KMS-11 (cell line): Measurements from ENCODE around the gene SPON1.

Experiments used
- H2AFZ ChIP-seq: fragments of 200-600 bp; sonication (generic); 2 replicates; pipeline ENCODE4 v1.6.1; 2016; ENCODE audit warnings: antibody characterized with exemption, mixed run types, low read depth
- H3K27ac ChIP-seq: fragments of 200-600 bp; sonication (generic); 2 replicates; pipeline ENCODE4 v1.6.1; 2016; ENCODE audit warnings: mild to moderate bottlenecking, mixed run types
- H3K27me3 ChIP-seq: fragments of 200-600 bp; sonication (generic); 2 replicates; pipeline ENCODE4 v1.6.1; 2017; ENCODE audit warnings: mild to moderate bottlenecking, low read depth, mixed run types, moderate library complexity; ENCODE audit not compliant: insufficient read depth
- H3K36me3 ChIP-seq: fragments of 200-600 bp; sonication (generic); 2 replicates; pipeline ENCODE4 v1.6.1; 2017; ENCODE audit warnings: mild to moderate bottlenecking, mixed run types; ENCODE audit not compliant: insufficient read depth
- H3K4me1 ChIP-seq: fragments of 200-600 bp; sonication (generic); 2 replicates; pipeline ENCODE4 v1.6.1; 2016; ENCODE audit warnings: mild to moderate bottlenecking, low read depth, mixed run types; ENCODE audit not compliant: poor library complexity, severe bottlenecking
- H3K4me2 ChIP-seq: fragments of 200-600 bp; sonication (generic); 2 replicates; pipeline ENCODE4 v1.7.0; 2016; ENCODE audit warnings: mild to moderate bottlenecking, mixed run types
- H3K4me3 ChIP-seq: fragments of 200-600 bp; sonication (generic); IDR thresholded peaks from 2 replicates; pipeline ENCODE4 v1.6.1; 2017; ENCODE audit warnings: low read depth, low read length, mixed read lengths; ENCODE audit not compliant: insufficient read depth
- H3K79me2 ChIP-seq: fragments of 200-600 bp; sonication (generic); 2 replicates; pipeline ENCODE4 v1.6.1; 2016; ENCODE audit warnings: low read depth, mixed run types; ENCODE audit not compliant: insufficient read depth
- H3K9ac ChIP-seq: fragments of 200-600 bp; sonication (generic); 2 replicates; pipeline ENCODE4 v1.6.1; 2016; ENCODE audit warnings: mild to moderate bottlenecking, mixed run types
- H4K20me1 ChIP-seq: fragments of 200-600 bp; sonication (generic); 2 replicates; pipeline ENCODE4 v1.6.1; 2016; ENCODE audit warnings: mild to moderate bottlenecking, mixed run types; ENCODE audit not compliant: insufficient read depth
- TF ChIP-seq, protein P1 (sequence below): fragments of 200-600 bp; sonication (generic); conservative IDR thresholded peaks from 2 replicates; pipeline ENCODE4 v1.6.1; 2017; ENCODE audit warnings: low read depth, mild to moderate bottlenecking, antibody characterized with exemption, low read length, moderate library complexity, mixed read lengths

SPON1 gene

GRCh38 chr11:14070896-14071295 is 108.4 kb downstream of the SPON1 start:
- no peaks in the 10 kb centered on the region for H3K4me1 ChIP-seq
- no peak overlapping the region for H3K4me2 ChIP-seq
- TF ChIP-seq, protein P1, sequence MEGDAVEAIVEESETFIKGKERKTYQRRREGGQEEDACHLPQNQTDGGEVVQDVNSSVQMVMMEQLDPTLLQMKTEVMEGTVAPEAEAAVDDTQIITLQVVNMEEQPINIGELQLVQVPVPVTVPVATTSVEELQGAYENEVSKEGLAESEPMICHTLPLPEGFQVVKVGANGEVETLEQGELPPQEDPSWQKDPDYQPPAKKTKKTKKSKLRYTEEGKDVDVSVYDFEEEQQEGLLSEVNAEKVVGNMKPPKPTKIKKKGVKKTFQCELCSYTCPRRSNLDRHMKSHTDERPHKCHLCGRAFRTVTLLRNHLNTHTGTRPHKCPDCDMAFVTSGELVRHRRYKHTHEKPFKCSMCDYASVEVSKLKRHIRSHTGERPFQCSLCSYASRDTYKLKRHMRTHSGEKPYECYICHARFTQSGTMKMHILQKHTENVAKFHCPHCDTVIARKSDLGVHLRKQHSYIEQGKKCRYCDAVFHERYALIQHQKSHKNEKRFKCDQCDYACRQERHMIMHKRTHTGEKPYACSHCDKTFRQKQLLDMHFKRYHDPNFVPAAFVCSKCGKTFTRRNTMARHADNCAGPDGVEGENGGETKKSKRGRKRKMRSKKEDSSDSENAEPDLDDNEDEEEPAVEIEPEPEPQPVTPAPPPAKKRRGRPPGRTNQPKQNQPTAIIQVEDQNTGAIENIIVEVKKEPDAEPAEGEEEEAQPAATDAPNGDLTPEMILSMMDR, result no peak

GRCh38 chr11:14073849-14074476 is 111.4 kb downstream of the SPON1 start:
- H2AFZ ChIP-seq, result no peak overlapping the region

More at GRCh38 chr11:14070896-14071295, 108.4 kb downstream of the SPON1 start:
- H3K4me3 ChIP-seq, result no peak overlapping the region
- no peak overlapping the region for H3K9ac ChIP-seq
- H2AFZ ChIP-seq, result no peak overlapping the region
- no peaks in the 10 kb centered on the region for H3K36me3 ChIP-seq
- H3K79me2 ChIP-seq, result no peaks in the 10 kb centered on the region
- H3K27me3 ChIP-seq, result no peaks in the 10 kb centered on the region
- H3K27ac ChIP-seq, result no peak overlapping the region
- H4K20me1 ChIP-seq, result no peaks in the 10 kb centered on the region

GRCh38 chr11:14075118-14076078 is 112.9 kb downstream of the SPON1 start:
- Histone ChIP-seq H3K4me1 (no peaks in the 10 kb centered on the region), H3K9ac (no peak overlapping the region), H2AFZ (no peak overlapping the region), H3K4me3 (no peak overlapping the region), H3K36me3 (no peaks in the 10 kb centered on the region), H3K27ac (no peak overlapping the region), H4K20me1 (no peaks in the 10 kb centered on the region), H3K79me2 (no peaks in the 10 kb centered on the region), H3K4me2 (no peak overlapping the region), H3K27me3 (no peaks in the 10 kb centered on the region)
- TF ChIP-seq, protein P1, result no peak

More at GRCh38 chr11:14073849-14074476, 111.4 kb downstream of the SPON1 start:
- Histone ChIP-seq H3K27ac (no peak overlapping the region), H3K9ac (no peak overlapping the region), H3K79me2 (no peaks in the 10 kb centered on the region), H3K4me1 (no peaks in the 10 kb centered on the region), H3K27me3 (no peaks in the 10 kb centered on the region), H4K20me1 (no peaks in the 10 kb centered on the region), H3K4me2 (no peak overlapping the region), H3K4me3 (no peak overlapping the region), H3K36me3 (no peaks in the 10 kb centered on the region)
- TF ChIP-seq, protein P1, result no peak

DNA sequence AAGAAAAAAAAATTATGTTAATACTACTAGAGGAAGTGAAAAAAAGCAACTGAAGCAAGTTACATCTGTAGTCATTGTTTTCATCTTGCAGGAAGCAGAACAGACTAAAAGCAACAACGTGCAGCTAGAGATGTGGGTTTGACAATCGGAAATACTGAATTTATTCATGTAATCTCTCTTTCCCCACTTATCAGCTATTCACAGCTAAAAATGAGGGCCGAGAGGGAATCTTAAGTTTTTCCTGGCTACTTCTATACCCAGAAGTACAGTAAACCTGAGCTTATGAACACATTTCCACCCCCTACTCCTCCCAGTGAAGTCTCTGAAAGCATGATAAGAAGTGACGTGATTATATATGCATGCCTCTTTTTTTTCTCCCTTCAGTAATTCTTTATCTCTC is 116.5 kb downstream of the SPON1 start:
- TF ChIP-seq, protein P1, result no peak
- Histone ChIP-seq H3K4me2 (no peak overlapping the region), H3K27ac (no peak overlapping the region), H3K4me1 (no peaks in the 10 kb centered on the region), H3K27me3 (no peaks in the 10 kb centered on the region), H3K36me3 (no peaks in the 10 kb centered on the region), H2AFZ (no peak overlapping the region), H4K20me1 (no peaks in the 10 kb centered on the region), H3K79me2 (no peaks in the 10 kb centered on the region), H3K9ac (no peak overlapping the region), H3K4me3 (no peak overlapping the region)
